DMS153 treated with DMSO at 0.1 percent for 48 hours (cell line): ENCODE results near the gene BRI3BP.

Experiments used
- DNase-seq: peaks from one replicate; lab custom pipeline; 2025; ENCODE audit not compliant: unreplicated experiment; lab: John Stamatoyannopoulos, UW

BRI3BP gene, protein sequence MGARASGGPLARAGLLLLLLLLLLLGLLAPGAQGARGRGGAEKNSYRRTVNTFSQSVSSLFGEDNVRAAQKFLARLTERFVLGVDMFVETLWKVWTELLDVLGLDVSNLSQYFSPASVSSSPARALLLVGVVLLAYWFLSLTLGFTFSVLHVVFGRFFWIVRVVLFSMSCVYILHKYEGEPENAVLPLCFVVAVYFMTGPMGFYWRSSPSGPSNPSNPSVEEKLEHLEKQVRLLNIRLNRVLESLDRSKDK

DNA sequence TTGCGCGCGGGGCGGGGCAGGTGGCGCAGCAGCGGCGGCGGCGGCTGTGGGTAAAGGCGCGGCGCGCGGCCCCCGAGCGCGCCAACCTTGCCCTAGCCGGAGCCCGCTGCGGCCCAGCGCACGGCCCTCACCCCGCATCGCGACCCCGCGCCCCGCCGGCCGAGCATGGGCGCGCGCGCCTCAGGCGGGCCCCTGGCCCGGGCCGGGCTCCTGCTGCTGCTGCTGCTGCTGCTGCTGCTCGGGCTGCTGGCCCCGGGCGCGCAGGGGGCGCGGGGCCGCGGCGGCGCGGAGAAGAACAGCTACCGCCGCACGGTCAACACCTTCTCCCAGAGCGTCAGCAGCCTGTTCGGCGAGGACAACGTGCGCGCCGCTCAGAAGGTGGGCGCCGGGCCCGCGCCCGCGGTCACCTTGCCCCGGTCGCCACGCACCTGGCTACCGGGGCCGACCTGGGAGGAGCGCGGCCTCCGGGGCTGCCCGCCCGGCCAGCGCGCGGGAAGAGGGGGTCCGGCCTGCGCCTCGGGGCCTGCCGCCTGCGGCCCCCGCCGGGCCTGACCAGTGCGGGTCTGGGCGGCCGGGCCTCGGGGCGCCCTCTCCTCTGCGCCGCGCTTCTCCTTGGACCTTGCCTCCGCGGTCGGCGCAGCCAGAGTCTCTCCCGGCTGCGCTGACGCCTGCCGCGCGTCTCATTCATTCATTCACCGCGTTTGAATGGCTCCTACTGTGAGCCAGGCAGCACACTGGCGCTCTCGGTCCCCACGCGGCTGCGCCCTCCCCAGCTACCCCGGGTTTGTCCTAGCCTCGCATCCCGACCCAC, at the start of gene BRI3BP:
TSS of gene BRI3BP (plus strand) at position 20 of the 811 bp plus-strand sequence. CDS start at position 166, 146 bp downstream.
- no peak for DNase-seq

DNA sequence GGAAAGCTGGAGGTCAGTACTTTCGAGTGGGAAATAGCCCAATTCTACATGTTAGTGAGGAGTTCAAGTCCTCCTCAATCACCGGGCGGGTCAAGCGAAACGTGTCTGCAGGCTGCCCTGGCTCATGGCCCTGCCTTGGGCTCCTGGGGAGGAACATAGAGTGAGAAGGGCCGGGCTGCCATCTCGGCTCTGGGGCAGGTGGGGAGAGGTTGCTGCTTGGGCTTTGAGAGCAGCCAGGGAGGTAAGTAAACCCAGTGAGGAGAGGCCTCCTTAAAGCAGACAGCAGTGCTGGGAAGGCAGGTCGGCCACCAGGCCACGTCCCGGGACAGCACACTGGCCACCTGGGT, 47.0 kb upstream of the BRI3BP start:
- no peak for DNase-seq

DNA sequence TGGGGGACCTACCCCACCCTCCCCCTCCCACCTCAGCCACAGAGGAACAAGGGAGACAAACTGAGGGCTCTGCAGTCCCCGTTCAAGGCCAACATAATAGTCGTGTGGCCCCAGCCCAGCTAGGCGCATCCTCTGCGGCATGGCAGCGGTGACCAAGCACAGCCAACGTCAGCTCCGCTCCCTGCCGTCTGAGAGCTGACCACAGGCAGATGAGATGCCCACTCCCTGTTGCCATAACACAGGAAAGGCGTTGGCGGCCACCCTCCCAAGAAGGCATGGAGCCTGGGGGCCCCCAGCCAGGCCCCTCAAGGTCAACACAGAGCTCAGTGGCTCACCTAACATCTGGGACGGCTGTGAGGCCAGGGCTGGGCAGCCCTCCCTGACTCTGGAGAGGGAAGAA, 46.4 kb upstream of the BRI3BP start:
- no peak for DNase-seq

DNA sequence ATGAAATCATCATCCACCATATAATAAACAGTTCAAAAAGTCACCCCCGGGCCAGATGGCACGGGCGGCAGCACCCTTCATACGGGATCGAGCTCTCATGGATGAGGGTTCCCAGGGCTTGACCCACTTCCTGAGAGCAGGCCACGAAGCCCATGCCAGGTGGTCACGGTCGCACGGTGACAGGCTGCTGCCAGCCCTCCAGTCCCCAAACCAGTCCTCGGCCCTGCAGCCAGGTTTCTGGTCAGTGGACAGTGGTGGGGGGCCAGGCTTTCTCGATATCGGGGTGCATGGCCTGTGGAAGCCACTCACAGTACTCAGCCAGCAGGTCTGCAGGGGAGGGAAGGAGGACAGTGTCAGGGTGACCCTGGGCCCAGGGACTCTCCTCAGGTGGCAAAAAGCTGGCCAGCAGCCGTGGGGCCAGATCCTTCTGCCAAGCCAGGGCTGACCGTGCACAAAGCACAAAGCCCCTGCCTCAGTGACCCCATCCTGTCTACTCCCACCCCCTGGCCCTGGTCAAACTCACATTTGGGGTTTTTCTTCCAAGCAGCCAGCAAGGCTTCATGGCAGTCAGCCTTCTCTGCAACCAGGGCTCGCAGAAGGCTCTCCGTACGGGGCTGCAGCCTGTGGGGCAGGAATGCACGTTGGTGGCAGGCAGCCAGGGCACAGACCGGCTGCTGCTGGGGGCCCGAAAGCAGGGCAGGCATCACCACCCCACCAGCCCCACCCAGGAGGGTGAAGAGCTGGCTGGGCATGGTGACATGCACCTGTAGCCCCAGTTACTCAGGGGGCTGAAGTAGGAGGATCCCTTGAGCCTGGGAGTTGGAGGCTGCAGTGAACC, 45.7 kb upstream of the BRI3BP start:
- DNase-seq: no peak

DNA sequence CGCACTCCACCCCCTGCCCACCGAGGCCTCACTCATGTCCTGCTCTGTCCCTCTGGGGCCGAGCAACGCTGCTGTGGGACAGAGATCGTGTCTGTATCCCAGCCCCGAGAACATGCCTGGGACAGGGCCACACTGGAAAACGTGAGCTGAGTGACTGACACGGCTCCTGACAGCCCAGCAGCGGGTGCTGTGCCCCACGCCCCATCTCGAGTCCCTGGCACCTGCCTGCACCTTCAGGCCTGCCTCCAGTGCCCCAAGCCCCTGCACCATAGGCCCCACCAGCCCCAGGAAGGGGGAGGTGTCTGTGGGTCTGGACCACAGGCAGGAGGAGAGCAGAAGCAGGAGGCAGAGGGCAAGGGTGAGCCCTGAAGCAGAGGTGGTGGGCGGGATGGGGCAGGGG, 44.4 kb upstream of the BRI3BP start:
- no peak for DNase-seq

DNA sequence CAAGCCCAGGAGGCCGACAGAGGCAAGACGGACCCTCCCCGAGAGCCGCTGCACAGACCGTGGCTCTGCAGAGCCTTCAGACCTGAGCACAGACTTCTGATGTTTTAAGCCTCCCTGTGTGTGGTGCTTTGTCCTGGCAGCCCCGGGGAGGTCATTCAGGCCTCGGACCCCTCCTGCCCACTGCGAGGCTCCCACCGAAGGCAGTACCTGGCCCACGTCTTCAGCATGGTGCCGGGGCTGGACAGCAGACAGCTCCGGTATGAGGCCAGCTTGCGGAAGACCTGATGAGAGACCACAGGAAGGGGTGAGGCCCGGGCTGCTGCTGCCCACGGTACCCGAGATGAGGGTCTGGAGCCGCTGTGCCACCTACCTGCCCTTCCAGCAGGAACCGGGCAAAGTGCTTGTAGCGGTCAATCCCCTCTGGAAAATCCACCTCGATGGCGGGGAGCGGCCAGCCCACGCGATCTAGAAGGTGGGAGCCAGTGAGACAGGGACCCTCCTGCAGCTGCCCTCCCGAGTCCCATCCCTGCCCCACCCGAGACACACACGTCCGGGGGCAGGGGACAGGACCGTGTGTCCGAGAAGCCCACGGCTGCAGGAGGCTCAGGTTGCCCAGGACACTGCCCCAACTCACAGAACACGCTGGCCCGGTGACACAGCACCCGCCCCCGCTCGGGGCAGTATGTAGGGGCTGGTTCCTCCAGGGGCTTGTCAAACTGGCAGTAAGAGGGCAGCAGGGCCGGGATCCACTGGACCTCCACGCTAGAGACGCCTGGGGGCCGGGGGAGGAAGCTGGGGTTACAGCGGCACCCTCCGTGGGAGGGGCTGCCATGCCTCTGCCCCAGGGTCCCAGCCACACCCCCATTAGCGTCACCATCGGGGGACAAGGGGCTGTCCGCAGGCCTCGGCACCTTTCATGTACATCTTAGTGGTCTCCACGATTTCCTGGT, 43.4 kb upstream of the BRI3BP start:
- no peak for DNase-seq

DNA sequence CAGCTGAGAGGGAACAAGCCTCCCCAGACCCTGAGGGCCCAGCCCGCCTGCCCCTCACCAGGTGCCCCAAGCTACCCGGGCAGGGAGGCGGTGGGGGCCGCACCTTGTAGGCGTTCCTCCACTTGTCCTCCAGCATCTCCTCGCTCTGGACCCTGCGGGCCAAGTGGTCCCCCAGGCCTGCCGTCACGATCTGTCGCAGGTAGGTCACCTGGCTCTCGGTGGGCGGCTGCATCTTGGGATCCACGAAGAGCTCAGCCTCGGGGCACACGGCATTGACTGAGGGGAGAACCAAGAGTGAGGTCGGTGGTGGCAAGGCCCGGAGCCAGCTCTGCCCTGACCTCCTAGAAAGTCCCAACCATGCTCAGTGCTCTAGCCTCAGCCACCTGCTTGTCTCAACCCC, 41.1 kb upstream of the BRI3BP start:
- DNase-seq: no peak

DNA sequence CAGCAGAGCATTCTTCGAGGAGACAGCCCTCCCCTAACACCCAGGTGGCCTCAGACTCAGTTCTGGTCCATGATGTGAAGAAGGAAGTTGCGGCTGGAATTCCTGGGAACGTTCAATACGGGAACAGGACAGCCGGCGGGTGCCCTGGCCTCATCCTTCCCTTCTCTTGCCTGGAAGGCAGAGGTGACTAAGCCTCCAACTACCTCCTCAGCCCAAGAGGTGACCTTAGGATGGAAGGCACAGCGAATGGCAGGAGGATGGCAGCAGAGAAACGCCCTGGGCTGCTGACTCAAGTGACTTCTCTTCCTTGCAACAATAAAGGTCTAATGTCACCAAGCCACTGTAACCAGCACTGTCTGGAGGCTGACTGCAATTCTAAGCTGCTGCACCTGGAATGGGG, 40.6 kb upstream of the BRI3BP start:
- no peak for DNase-seq

DNA sequence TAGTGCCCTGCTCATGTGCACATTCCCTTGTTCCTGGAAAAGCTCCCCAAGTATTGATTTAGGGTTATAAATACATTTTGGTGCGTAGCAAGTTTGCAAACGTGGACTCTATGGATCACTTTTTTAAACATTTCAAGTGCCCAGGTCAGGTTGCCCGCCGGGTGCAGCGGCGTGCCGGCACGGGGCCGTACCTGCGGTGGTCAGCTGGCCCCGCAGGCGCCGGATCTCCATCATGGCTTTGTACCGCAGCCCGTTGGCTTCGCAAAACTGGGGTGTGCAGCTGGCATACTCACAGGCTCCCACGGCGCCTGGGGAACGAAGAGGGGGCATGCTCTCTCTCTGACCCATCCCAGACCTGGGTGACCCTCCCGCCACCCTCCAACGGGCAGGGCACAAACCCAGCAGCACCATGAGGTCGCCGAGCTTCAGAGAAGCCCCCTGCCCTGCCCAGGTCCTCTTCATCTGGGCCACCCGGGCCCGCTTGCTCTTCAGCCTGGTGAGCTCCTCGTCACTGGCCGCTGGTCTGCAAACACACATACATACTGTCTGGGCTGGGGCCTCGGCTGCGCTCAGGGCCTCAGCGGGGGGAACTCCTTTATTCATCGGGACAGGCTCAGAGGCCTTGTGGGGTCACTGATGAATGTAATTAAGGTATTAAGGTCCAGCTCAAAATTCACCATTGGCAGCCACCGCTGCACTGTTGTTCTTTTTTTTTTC, 39.6 kb upstream of the BRI3BP start:
- DNase-seq: no peak

DNA sequence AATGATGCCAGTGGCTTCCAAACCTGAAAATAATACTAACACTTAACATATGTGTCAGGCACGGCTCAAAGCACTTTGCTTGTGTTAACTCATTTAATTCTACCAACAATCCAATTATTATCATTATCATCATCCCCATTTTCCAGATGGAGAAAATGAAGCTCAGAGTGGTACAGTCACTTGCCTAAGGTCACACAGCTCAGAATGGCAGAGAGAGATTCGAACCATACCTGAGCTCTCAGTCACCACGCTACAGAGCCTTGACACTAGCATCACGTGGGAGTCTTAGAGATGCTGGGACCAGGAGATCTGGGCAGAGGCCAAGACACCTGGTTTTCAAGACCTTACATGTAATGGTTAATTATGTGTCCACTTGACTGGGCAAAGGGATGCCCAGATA, 38.7 kb upstream of the BRI3BP start:
- DNase-seq: no peak

DNA sequence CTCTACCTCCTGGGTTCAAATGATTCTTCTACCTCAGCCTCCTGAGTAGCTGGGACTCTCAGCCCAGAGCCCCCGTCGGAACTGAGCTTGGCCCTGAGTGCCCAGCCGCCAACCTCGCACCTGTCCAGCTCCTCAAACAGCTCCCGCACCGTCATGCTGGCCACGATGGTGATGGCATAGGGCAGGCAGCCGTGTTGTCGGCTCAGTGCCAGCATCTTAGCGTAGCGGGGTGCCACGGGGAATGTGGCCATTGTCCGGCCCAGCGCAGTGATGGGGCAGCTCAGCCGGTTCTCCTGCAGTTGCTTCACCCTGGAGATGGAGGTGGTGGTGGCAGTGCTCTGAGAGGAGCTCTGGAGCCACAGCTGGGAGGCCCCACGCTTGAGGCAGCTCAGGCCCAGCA, 36.9 kb upstream of the BRI3BP start:
- DNase-seq: no peak

DNA sequence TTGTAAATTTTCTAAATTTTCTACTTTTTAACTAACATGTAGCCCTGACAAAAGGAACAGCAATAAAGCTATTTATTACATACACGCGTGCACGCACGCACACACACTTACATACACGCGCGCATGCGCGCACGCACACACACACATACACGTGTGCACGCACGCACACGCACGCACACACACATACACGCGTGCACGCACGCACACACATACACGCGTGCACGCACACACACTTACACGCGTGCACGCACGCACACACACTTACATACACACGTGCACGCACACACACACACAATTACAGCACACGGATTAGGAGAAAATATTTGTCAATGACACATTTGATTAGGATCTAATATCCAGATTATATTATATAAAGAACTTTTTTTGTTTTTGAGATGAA, 32.4 kb upstream of the BRI3BP start:
- no peak for DNase-seq

DNA sequence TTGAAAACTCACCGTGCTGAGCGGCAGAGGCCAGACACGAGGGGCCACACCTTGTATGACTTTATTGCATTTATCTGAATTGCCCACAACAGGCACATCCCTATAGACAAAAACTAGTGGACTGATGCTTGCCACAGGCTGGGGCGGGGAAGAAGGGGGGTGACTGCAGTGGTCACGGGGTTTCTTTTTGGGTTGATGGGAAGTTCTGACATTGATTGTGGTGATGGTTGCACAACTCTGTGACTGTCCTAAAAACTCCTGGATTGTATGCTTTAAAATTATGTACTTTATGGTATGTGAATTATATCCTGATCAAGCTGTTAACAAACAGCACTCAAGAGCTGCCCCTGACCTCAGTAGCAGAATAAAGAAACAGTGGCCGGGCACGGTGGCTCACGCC, 30.2 kb upstream of the BRI3BP start:
- no peak for DNase-seq

DNA sequence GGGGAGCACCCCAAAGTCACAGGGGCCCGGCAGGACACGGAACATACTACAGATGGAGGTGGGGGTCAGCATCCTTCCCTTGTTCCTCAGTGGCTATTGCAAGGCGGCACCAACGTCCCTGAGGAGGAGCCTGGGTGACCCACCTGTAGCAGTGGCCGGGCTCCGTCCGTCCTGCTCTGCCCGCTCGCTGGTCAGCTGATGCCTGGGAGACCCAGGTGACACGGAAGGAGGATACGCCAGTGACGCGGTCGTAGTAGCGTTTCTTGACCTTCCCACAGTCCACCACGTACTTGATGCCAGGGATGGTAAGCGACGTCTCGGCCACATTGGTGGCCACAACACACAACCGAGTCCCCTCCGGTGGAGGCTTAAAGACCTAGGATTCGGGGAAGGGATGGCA, 29.2 kb upstream of the BRI3BP start:
- no peak for DNase-seq

DNA sequence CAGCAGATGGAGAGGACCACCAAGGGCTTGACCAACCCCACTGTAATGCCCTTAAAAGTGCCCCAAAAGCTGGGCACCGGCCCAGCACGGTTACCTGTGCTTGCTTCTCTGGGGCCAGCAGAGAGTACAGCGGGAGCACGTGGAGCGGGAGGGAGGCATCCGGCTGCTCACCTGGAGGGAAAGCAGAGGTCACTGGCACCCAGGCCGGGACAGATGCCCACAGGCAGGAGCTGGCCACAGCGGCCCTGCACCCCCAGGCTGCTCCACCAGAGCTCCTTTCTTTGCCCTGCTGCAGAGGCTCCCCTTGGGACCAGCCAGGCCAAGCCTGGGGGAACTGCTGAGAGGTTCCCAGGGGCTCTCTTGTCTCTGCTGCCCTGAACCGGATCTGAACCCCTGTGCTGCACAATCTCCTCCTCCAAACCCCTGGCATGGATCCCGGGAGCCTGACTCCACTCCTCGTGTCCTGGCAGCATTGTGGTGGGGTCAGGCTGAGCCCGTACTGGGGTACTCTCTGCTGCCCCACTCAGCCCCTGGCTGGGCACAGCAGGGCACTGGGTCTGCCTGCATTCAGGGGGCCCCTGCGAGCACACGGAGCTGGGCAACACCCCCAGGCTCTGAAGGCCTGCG, 28.5 kb upstream of the BRI3BP start:
- no peak for DNase-seq

DNA sequence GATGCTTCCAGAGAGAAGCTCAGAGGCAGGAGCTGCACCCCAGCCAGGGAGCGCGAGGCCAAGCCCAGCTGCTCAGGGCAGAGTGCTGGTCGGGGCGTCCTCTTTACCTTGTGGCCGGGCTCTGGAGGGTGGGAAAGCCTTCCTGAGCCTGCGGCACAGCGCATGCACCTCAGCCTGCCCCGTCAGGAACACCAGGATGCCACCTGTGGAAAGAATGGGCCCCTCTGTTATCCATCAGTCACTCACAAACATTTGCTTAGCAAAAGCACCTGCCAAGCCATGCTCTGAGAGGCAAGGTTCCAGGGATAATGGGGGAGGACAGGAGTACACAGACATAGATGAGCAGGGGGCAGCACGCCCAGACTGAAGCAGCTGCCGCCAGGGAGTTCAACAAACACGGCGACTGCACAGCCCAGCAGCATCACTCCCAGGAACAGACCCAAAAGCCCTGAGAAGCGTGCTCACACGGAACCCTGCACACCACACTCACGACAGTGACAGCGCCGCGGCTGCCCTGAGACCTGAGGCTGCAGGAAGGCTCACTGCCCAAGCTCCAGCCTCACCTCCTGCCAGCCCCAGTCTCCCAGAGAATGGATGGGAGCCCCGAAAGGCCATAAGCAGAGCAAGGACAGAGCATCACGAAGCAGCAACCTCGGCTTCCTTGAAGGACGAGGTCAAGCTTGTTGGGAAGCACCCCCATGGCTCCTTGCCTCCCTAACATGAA, 26.3 kb upstream of the BRI3BP start:
- no peak for DNase-seq

DNA sequence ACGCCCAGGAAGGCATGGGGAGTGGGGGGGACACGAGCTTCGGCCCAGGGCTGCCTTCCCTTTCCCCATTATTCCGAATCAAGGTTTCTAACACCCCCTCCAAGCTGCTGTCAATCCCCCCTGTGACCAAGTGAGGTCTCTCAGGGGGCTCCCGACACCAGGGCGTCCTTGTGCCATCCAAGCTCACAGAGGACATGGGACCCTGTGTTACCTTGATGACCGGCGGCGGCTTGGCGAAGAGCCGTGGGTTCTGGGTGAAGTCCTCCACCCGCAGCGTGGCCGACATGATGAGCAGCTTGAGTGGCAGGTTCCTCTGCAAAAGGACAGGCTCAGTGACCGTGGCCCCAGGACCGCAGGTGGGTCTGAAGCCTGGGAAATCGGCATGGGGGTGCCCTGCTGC, 24.8 kb upstream of the BRI3BP start:
- no peak for DNase-seq

DNA sequence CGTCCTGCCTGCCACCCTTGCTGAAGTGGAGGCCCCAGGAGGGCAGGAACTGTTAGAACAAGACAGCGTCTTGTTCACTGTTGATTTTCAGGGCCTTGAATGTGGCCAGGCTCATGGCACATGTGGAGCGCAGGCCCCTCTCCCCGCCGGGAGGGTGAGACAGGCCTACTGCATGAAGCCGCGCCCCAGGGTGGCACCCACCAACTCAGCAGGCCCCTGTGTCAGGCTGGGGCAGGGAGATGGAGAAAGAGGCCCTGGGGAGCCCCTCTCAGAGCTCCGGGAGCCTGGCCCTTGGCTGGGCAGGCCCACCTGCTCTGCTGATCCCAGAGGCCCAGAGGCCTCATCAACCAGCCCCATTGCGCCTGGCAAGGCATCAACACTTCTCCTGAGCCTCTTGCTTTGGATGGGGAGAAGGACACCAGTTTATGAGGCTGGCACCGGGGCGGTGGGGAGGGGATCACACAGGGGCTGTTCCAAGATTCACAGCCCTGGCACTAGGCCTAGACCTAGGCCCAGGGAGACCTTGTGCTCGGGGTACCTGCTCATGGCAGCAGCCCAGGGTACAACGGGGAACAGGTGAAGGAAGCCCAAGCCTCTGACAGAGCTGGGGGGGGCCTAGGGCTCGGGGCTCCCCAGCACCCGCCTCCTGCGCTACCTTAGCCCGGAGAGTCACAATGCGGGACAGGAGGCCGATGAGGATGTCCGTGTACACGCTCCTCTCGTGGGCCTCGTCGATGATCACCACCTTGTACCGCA, 22.6 kb upstream of the BRI3BP start:
- DNase-seq: no peak
